ENCODE results near the gene FBXO46. TPM values are rescaled to one million over a fixed set of nuclear protein-coding genes. Genes with fewer than 3 reads are reported as not detected.
A peak's percentile ranks its signal among the peaks of the same experiment; 100 is the strongest.

FBXO46 gene
- total and polyA plus RNA-seq, 2 of the 13 experiments (the other 11 are each of a cell fraction or from before 2014, with no cell fraction given): 6.2 to 6.4 TPM

- TF ChIP-seq CBX2 (IDR thresholded peaks at IDR 0.05; ENCODE audit: low read depth, low read length) (no peak), CBX2 (CRISPR knock-in tag; IDR thresholded peaks at IDR 0.05; ENCODE audit: low read depth) (no peak), FOXP1 (IDR thresholded peaks at IDR 0.05) (no peak), FOXP1 (CRISPR knock-in tag; IDR thresholded peaks at IDR 0.05) (no peak), IRF9 (CRISPR knock-in tag; IDR thresholded peaks at IDR 0.05; ENCODE audit: borderline replicate concordance) (0 out of 2 replicates have a peak, but pooled peaks have one; percentile 4), ATAD3A (CRISPR knock-in tag; IDR thresholded peaks at IDR 0.05) (no peak), ZBTB37 (CRISPR knock-in tag; IDR thresholded peaks at IDR 0.05) (no peak), IRF1 (CRISPR knock-in tag; IDR thresholded peaks at IDR 0.05; ENCODE audit: low read depth) (no peak), ZNF510 (CRISPR knock-in tag; IDR thresholded peaks at IDR 0.05; ENCODE audit: low read depth) (0 out of 2 replicates have a peak, but pooled peaks have one; percentile 90), THAP9 (CRISPR knock-in tag; IDR thresholded peaks at IDR 0.05; ENCODE audit: borderline replicate concordance) (peak; percentile 73; the same call in 1 of the 2 replicates), JARID2 (CRISPR knock-in tag; IDR thresholded peaks at IDR 0.05; ENCODE audit: insufficient replicate concordance) (no peak), CBX1 (IDR thresholded peaks at IDR 0.05; ENCODE audit: low read depth) (no peak), CREB1 (IDR thresholded peaks at IDR 0.05) (peak; percentile 75), CREB1 (CRISPR knock-in tag; IDR thresholded peaks at IDR 0.05) (peak; percentile 45; the same call in 1 of the 2 replicates), ZHX2 (IDR thresholded peaks at IDR 0.05; ENCODE audit: low read depth) (peak; percentile 27; the same call in 1 of the 2 replicates), ZHX2 (CRISPR knock-in tag; IDR thresholded peaks at IDR 0.05; ENCODE audit: borderline replicate concordance) (no peak), ZNF274 (CRISPR knock-in tag; IDR thresholded peaks at IDR 0.05) (no peak)
Measured at GRCh38 chr19:45770192-45771101, 39.8 kb upstream of the FBXO46 start (continued).
